ENCODE measurements around the gene NPPC. TPM values are rescaled to one million over a fixed set of nuclear protein-coding genes. Genes with fewer than 3 reads are reported as not detected.

The NPPC gene
- polyA plus RNA-seq, 2 of the 4 experiments (the other 2 are of a cell fraction) = not detected

DNA sequence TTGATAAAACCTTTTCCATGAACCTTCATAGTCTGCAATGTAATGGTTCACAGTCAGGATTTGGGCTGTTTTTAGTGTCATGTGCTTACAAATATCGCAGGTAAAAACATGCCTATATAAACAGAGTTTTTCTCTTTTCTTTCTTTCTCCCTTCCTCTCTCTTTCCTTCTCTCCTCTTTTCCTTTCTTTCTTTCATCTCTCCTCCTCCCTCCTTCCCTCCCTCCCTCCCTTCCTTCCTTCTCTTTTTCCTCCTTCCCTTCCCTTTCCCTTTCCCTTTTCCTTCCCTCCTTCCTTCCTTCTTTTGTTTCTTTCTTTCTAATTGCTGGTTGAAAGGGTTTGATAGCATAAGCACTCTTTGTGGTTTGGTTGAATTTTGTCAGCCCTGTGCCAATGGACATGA is 9.6 kb upstream of the NPPC start:
- ChIA-PET POLR2A (no interaction called here), CTCF (interaction anchor here (1.1 to 2.4 kb wide), 2 partner anchors 10 to 25 kb away, joined by 3 to 12 read pairs; partner anchors contain the start of genes DIS3L2 and NPPC)
- Histone ChIP-seq H3K4me2 (no peak overlapping the region), H3K4me3 (no peak overlapping the region), H3K27ac (no peak overlapping the region), H3K9me3 (no peaks in the 10 kb centered on the region), H3K4me1 (no peaks in the 10 kb centered on the region)
- 33% methylated on average over 1 of the region's 1 CpG for WGBS (ENCODE audit: missing lambda C conversion rate)
- ATAC-seq = no peak
- no peak for FAIRE-seq
- TF ChIP-seq HEYL (CRISPR knock-in tag; IDR thresholded peaks at IDR 0.05) (no peak), EHMT2 (IDR thresholded peaks at IDR 0.05; ENCODE audit: low read depth) (no peak), SREBF2 (IDR thresholded peaks at IDR 0.05) (no peak), MAZ (IDR thresholded peaks at IDR 0.05; ENCODE audit: borderline replicate concordance, low read depth, low read length) (no peak), MAFK (IDR thresholded peaks at IDR 0.05; ENCODE audit: partially characterized antibody) (no peak), ZSCAN20 (CRISPR knock-in tag; IDR thresholded peaks at IDR 0.05) (no peak), PBX3 (IDR thresholded peaks at IDR 0.05) (no peak), RCOR1 (IDR thresholded peaks at IDR 0.05; ENCODE audit: low read depth, low read length) (no peak), KDM1A (IDR thresholded peaks at IDR 0.05; ENCODE audit: low read depth) (no peak), EP300 (IDR thresholded peaks at IDR 0.05) (no peak), NPAS2 (CRISPR knock-in tag; IDR thresholded peaks at IDR 0.05; ENCODE audit: borderline replicate concordance) (no peak), ATOH8 (CRISPR knock-in tag; IDR thresholded peaks at IDR 0.05; ENCODE audit: low read depth) (no peak), HOXA7 (CRISPR knock-in tag; IDR thresholded peaks at IDR 0.05) (no peak), ELK1 (IDR thresholded peaks at IDR 0.05; ENCODE audit: low read depth, low read length) (no peak), REST (IDR thresholded peaks at IDR 0.05) (no peak), ZNF302 (CRISPR knock-in tag; IDR thresholded peaks at IDR 0.05) (no peak), HOXB5 (CRISPR knock-in tag; IDR thresholded peaks at IDR 0.05) (no peak), BCL3 (IDR thresholded peaks at IDR 0.05) (no peak), KDM5A (IDR thresholded peaks at IDR 0.05) (no peak), CEBPB (IDR thresholded peaks at IDR 0.05) (no peak)
- DNase-seq (ENCODE audit: low read depth in 1 of 2, low spot score in 1 of 2) = no peak

GRCh38 chr2:231935207-231935524 is 9.0 kb upstream of the NPPC start:
- H3K9me3 ChIP-seq = no peaks in the 10 kb centered on the region
- H3K4me2 ChIP-seq = no peak overlapping the region
- ATAC-seq (peak; percentile 11 to 32; a peak in 2 of 6 replicates), DNase-seq (ENCODE audit: low read depth in 1 of 2, low spot score in 1 of 2) (no peak), FAIRE-seq (no peak)
- no peak overlapping the region for H3K27ac ChIP-seq
- no peaks in the 10 kb centered on the region for H3K4me1 ChIP-seq
- TF ChIP-seq CEBPB (IDR thresholded peaks at IDR 0.05) (no peak), EP300 (IDR thresholded peaks at IDR 0.05) (no peak), GATA3 (IDR thresholded peaks at IDR 0.05; ENCODE audit: borderline replicate concordance) (no peak), HEYL (CRISPR knock-in tag; IDR thresholded peaks at IDR 0.05) (no peak), ATOH8 (CRISPR knock-in tag; IDR thresholded peaks at IDR 0.05; ENCODE audit: low read depth) (no peak), MAX (IDR thresholded peaks at IDR 0.05) (no peak), ZC3H11A (IDR thresholded peaks at IDR 0.05) (no peak), CHD2 (IDR thresholded peaks at IDR 0.05; ENCODE audit: low read length, partially characterized antibody) (no peak), TFCP2L1 (CRISPR knock-in tag; IDR thresholded peaks at IDR 0.05) (no peak), ESRRA (IDR thresholded peaks at IDR 0.05; ENCODE audit: borderline replicate concordance, low read length) (no peak), FOXS1 (CRISPR knock-in tag; IDR thresholded peaks at IDR 0.05) (no peak)
- TF ChIP-seq, protein P1, sequence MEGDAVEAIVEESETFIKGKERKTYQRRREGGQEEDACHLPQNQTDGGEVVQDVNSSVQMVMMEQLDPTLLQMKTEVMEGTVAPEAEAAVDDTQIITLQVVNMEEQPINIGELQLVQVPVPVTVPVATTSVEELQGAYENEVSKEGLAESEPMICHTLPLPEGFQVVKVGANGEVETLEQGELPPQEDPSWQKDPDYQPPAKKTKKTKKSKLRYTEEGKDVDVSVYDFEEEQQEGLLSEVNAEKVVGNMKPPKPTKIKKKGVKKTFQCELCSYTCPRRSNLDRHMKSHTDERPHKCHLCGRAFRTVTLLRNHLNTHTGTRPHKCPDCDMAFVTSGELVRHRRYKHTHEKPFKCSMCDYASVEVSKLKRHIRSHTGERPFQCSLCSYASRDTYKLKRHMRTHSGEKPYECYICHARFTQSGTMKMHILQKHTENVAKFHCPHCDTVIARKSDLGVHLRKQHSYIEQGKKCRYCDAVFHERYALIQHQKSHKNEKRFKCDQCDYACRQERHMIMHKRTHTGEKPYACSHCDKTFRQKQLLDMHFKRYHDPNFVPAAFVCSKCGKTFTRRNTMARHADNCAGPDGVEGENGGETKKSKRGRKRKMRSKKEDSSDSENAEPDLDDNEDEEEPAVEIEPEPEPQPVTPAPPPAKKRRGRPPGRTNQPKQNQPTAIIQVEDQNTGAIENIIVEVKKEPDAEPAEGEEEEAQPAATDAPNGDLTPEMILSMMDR (IDR thresholded peaks at IDR 0.05) = no peak
- ChIA-PET CTCF (interaction anchor here (1.1 to 2.4 kb wide), 3 partner anchors 10 to 504 kb away, joined by 3 to 12 read pairs (median 3); partner anchors contain the start of genes DIS3L2 and NPPC), POLR2A (no interaction called here)
- 69% methylated on average over 2 of the region's 4 CpGs for WGBS (ENCODE audit: missing lambda C conversion rate)
- H3K4me3 ChIP-seq = no peak overlapping the region

Data from A549 (cell line).